HG03460 (cell line): ENCODE results near the gene KSR1.

ENCODE experiments used
- ATAC-seq: cut with Tn5 transposase; IDR thresholded peaks from one replicate; pipeline ENCODE4 v1.9.1; 2021; ENCODE audit not compliant: unreplicated experiment

Gene KSR1

DNA sequence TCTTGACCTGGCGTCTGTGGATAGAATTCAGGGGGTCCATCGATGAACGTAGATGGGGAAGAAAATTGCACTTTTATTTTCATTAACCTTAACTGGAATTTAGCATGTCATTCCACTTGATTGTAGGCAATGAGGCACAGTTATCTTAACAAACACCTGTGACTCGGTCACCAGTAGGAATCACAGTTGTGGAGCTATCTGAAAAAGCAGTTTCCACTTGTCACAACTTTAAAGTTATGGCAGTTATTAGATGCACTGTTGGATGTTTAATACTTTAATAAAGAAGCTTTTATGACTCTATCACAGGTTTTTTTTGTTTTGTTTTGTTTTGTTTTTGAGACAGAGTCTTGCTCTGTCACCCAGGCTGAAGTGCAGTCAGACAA, 91.0 kb downstream of the KSR1 start:
- no peak for ATAC-seq

DNA sequence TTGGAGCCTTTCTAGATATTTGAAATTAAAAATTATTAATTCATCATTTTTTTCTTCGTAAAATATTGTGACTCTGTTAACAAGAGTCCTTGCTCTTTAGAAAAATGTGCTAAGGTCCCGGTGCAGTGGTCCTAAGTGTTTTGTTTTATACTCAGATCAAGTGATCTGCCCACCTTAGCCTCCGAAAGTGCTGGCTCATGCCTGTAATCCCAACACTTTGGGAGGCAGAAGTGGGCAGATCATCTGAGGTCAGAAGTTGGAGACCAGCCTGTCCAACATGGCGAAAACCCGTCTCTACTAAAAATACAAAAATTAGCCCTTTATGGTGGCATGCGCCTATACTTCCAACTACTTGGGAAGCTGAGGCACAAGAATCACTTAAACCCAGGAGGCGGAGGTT, 92.1 kb downstream of the KSR1 start:
- ATAC-seq, result no peak

GRCh38 chr17:27549251-27549893, 93.1 kb downstream of the KSR1 start:
- no peak for ATAC-seq

DNA sequence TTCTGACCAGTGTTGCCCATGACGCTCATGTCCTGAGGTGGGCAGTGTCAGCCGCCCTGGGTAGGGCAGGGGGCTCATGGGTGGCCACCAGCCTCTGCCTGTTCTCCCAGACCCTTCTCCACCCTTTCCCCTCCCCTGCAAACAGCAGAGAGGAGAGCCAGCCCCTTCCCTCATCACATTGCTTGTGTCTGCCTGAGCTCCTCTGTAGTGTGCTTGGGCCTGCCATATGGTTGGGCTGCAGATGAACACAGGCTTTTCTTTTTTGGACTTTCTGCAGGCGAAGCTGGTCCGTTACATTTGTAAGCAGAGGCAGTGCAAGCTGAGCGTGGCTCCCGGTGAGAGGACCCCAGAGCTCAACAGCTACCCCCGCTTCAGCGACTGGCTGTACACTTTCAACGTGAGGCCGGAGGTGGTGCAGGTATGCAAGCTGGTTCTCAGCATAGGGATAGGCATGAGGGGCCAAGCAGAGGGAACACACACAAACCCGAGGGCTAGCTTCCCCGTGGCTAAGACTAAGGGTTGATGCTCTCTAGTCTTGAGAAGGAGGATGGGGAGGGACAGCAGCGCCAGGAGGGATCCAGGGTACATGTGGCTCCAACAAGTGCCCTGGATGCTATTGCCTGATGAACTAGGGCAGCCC, 94.2 kb downstream of the KSR1 start:
- no peak for ATAC-seq

DNA sequence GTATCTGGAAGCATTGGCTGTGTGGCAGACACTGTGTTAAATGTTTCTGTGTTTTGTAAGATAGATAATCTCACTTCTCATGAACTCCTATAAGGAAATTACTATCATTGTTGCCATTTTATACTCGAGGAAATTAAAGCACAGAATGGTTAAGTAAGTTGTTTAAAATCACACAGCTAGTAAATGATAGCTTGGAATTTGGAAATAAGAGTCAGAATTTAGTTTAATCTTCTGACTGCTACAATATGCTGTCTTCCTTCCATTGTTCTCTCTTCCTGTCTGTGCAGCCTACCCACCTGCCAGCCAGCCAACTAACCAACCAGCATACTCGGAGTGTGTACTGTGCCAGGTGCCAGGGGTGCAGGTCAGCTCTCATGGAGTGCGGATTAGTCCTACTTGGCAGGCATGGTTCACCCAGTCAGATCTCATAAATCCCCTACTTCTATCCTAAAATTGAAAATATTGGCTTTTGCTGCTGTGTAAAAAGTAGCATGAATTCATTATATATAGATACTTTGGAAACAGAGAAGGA, 94.8 kb downstream of the KSR1 start:
- no peak for ATAC-seq

DNA sequence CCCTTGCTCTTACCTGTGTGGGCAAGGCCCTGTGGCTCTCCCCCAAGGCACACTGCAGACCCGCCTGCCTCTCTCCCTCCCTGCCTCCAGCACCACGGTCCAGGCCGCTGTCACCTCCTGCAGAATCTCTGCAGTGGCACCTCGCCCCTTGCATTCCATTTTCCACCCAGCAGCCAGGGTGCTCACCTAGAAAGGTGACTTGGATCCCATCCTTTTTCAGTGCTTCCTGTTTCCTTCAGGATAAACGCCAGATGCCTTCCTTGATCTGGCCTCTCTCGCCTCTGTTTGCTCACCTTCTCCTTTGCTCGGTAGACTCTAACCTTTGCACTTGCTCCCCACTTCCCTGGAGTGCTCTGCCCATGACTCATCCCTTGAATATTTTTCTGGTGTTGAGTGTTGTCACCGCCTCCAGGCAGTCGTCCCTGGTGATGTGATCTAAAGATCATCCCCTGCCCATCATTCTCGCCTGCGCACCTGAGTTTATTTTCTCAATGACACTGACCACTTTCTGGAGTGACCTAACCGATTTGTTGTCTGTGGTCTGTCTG, 95.5 kb downstream of the KSR1 start:
- ATAC-seq, result no peak

DNA sequence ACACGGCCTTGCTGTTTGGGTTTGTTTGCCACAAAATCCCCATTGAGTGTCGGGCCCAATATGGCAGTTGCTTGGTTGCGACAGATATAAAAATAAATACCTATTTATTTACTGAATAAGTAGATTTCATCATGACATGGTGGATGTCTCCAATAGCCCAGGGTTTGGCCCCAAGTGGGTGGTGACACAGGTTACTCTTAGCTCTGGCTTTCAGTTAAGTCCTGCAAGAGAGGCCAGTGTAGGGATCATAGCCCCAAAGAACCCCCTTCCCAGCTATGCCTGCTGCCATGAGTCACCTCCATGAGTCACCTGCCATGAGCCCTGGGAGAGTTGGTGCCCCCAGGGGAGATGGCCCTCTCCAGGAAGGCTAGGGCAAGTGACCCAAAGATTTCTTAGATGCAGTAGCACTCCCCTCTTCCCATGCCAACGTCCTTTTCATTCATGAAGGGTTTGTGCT, 96.1 kb downstream of the KSR1 start:
- ATAC-seq, result no peak

- no peak for ATAC-seq
These were observed 96.8 kb downstream of the KSR1 start for GRCh38 chr17:27553019-27553511.

DNA sequence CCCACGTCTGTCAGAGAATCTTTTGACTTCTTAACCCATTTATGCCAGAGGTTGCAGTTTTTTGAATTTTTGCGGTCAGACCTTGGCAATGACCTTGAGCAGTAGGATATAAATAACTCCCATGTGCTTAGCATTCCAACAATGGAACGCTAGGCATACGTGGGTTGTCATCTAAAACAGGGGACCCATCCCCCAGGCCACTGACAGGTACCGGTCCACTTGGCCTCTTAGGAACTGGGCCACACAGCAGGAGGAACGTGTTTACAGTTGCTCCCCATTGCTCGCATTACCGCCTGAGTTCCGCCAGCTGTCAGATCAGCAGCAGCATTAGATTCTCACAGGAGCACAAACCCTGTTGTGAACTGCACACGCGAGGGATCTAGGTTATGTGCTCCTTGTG, 97.9 kb downstream of the KSR1 start:
- no peak for ATAC-seq

DNA sequence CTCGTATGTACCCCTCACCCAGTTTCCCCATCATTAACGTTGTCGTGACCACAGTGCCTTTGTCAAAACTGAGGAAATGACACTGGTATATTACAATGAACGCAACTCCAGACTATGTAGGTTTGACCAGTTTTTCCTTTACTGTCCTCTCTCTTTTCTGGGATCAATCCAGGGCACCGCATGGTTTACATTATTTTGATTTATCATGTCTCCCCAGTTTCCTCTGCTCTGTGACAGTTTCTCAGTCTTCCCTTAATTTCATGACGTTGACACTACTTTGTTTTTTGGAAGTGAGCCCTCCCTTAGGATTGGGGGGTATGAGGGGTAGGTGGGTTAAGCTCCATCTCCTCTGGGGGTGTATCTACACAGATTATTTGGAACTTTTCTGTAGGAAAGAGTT, 98.7 kb downstream of the KSR1 start:
- no peak for ATAC-seq

- no peak for ATAC-seq
These were observed 99.1 kb downstream of the KSR1 start for GRCh38 chr17:27555339-27555738.

GRCh38 chr17:27558341-27558740, 102.1 kb downstream of the KSR1 start:
- no peak for ATAC-seq

DNA sequence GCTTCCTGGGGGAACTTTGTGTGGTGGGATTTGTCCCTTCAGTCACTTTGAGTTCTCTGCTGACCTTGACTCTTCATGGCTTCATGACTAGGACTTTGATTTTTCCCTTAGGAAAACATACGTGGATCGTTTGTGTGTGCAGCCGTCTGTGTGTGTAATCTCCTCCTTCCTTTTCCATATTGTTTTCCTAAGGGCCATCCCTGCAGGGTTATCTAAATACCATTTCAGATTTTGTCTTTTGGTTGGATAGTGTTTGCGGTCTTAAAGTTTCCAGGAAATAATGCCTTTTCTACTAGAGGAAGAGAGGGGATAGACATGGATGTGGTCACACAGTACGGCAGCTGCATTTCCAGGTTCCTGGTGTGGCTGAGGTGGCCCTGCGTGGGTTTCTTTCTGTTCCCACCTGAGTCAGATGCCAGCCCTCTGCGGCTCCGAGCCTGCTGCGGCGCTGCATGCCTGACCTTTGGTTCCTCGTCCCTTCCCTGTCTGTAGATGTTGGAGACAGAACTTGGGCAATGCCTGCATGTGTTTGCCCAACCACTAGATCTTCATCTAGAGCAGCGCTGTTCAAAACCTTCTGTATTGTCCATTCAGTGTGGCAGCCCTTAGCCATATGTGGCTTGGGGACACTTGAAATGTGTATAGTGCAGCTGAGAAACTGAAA, 102.7 kb downstream of the KSR1 start:
- no peak for ATAC-seq

DNA sequence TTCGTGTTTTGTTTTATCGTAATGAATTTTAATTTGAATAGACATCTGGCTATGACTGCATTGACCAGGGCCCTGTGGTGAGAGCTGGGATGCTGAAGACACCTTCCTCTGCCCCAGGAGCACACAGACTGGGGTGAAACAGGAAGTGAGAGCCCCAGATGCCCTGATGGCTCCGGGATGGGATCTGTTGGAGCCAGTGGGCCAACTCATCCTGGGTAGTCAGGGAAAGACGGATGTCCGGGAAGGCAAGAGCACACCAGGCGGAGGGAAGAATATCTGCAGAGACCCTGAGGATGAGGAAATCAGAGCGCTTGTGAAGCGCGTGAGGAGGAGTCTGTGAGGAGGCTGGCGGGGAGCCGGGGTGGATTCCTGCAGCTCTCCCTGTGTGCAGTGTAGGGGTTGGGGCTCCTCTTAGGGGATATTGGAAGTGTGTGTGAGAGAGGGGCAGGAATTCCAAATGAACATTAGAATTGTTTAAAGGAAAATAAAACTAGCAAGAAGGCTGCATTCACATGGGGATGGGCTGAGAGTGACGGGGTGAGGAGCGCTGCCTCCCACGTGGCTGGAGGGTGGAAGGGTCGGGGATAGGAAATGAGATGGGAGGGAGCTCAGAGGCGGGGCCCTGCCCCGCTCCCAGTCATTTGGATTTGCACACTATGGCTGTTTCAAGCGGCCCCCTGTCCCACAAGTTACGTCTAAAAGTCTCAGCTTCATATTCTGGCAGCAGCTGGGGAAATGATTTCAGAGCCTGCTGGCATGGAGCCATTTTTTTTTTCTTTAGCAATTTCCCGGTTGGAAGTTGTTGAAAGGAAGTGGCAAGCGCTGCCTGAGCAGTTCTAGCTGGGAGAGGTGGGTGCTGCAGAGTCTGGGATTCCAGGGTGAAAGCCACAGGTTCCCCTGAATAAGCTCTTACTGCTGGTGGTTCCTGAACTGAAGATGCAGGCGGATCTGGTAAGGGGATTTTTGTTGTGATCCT, 103.5 kb downstream of the KSR1 start:
- no peak for ATAC-seq

GRCh38 chr17:27560668-27561067, 104.4 kb downstream of the KSR1 start:
- ATAC-seq, result no peak

- ATAC-seq, result no peak
These were observed 106.7 kb downstream of the KSR1 start for GRCh38 chr17:27562777-27563455.

- no peak for ATAC-seq
These were observed 107.3 kb downstream of the KSR1 start for GRCh38 chr17:27563532-27563931.

GRCh38 chr17:27564463-27564862, 108.2 kb downstream of the KSR1 start:
- no peak for ATAC-seq

DNA sequence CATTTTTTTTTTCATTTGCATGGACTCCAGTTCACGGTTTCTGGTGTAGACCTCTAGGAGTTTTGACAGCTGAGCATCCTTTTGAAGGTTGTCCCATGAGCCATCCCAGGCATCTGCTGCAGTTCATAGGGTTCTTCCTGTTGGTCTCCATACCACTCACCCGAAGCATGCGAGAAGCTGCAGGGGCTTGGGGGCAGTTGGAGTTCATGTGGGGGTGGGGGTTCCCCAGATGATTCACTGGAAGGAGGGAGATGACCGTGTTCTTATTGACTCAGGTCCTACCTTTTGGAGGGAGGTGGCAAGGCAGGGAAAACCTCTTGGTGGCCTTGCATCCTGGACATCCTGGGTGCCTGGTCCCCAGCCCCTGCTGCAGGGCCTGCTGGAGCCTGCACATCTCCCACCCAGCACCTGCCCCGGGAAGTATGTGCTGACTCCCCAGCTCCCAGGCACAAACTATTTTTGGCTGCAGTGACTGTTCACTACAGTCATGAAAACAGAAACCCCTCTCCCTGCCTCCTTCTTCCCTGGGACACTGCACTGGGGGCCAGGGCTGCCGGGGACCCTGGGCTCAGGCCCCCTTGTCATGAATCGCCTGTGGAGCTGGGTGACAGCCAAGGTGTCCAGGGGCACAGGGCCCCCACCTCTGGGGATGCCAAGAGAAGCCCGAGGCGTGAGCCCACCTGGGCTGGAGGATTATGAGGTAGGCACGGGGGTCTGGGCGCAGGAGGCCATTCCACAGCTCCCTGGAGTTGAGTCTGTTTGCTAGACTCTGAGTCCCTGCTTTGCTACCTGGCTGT, 109.8 kb downstream of the KSR1 start:
- no peak for ATAC-seq
